T-helper 2 cell treated with Interferon-gamma antibody and Interleukin-4, amounts not matched to agents 100 ng/mL and 5 ng/mL, for 36 hours (primary cell): ENCODE measurements around the gene TSPAN9. TPM values are rescaled to one million over a fixed set of nuclear protein-coding genes. Genes with fewer than 3 reads are reported as not detected.

Experiments
- intact Hi-C: fragments of 100-400 bp; cut with micrococcal nuclease; formaldehyde crosslinking; loops from one replicate; pipeline ENCODE4 v1.15.1; 2023
- total RNA-seq: library from RNA; stranded (reverse); gene quantifications from 2 replicates; pipeline ENCODE4 v1.2.3, GENCODE V29; 2022

TSPAN9 gene
- total RNA-seq, 1 donor from 2014 or later, result not detected

DNA sequence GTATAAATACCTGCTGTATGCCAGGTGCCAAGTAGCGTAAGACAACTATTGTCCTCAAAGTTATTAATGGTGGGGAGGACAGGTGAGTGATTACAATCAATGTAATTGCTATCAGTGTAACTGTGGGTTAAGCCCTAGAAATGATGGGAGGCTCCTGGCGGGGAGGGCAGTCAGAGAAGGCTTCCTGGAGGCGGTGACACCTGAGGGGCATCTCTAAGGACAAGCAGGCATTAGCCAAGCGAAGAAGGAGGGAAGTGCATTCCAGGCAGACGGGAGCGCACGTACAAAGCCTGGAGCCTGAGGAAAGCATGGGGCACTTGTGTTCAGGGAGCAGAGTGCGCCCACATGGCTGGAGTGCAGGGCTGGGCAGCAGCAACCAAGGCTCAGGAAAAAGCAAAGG, 230.9 kb downstream of the TSPAN9 start:
- intact Hi-C loops, result loop anchor here (10.0 kb wide), 1 partner anchor 337 kb away; no protein-coding TSS in a partner anchor

DNA sequence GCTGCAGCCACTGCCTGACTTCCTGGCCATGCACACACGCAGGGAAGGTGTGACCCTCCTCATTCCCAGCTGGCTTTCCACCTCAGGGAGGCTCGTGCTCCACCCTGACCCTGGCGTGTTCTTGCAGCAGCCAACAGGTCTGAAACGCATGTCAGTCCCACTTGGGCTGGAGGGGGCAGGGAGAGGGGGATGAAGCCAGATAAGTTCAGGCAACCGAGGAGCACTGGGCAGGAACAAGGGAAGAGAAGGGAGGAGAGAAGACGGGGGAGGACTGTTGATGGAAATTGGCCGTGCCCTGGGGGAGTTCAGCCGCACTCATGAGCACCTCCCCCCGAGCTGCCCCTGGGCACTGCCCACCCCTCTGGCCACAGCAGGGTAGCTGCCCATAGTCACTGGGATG, 231.4 kb downstream of the TSPAN9 start:
- intact Hi-C loops, result loop anchor here (10.0 kb wide), 1 partner anchor 336 kb away; no protein-coding TSS in a partner anchor

- intact Hi-C loops, result loop anchor here (10.0 kb wide), 1 partner anchor 335 kb away; no protein-coding TSS in a partner anchor
Observed at GRCh38 chr12:3309805-3310204, 232.6 kb downstream of the TSPAN9 start.

DNA sequence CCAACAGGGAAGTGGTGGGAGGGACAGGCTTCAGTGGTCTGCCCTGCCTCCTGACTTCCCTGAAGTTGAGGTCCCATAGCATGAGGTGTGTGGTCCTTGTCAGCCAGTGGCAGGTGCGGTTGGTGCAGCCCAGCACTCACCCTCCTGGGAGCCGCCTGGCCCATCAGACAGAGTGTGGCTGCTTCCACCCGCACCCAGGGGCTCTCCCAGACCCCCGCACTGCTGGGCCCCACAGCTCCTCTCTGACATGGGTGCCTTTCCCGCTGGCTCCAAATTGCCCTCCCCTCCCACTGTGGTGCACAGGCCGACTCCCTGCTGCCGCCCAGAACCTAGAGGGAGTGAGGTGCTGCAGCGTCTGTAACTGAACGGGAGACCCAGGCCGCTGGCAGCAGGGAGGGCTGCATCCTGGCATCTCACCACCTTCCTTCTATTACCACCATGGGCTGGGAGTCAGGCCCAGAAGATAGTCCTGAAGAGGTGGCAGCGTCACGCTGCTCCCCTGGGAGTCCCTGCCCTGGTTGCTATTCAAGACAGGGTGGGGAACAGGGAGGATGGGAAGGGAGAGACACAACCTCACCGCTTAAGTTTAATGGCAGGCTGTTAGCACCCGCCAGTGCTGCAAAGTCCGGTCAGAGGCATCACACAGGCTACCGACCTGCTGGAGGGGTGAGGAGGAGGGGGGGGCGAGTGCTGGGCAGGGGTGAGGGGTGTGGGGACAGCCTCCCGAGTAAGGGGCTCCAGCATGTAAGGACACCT, 233.3 kb downstream of the TSPAN9 start:
- intact Hi-C loops, result no loop called here

GRCh38 chr12:3311027-3311402, 233.8 kb downstream of the TSPAN9 start:
- intact Hi-C loops, result no loop called here

GRCh38 chr12:3311491-3312103, 234.4 kb downstream of the TSPAN9 start:
- intact Hi-C loops, result no loop called here

DNA sequence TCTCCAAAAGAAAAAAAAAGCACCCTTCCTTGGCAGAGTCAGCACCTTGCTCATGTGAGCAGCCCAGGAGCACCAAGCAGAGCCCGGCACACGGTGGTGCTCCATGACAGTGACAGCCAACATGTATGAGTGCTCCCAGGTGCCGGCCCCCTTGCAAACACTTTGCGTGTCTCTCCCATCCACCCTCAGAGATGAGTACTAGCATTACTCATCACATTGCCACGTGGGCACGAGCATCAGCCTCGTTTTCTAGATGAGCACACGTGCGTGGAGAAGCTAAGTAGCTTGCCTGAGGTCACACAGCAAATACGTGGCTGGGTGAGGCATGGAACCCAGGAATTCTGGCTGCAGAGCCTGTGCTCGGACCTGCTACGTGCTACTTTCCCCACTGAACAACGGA, 235.9 kb downstream of the TSPAN9 start:
- intact Hi-C loops, result no loop called here

- intact Hi-C loops, result no loop called here
Observed at GRCh38 chr12:3313675-3314663, 236.8 kb downstream of the TSPAN9 start.

DNA sequence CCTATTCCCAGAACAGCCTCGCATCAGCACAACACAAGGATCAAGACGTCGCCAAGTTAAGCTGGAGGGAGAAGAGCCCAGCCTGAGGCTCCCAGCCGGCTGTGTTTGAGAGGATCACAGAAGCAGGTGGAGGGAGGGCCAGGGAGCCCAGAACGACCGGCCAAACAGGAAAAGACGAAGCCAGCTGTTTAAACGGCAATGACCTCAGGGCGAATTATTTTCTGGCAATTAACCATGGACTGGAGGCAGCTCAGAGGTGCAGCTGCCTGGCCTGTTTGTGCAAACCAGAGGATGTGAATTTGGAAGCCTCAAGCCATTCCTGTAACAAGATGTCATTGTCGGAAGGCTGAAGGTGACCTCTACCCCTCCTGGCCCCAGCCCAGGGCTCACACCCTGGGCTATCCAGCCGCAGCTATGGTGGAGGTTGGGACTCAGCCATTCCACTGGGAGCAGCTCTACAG, 238.1 kb downstream of the TSPAN9 start:
- intact Hi-C loops, result no loop called here

- intact Hi-C loops, result no loop called here
Observed at GRCh38 chr12:3316776-3317480, 239.7 kb downstream of the TSPAN9 start.

DNA sequence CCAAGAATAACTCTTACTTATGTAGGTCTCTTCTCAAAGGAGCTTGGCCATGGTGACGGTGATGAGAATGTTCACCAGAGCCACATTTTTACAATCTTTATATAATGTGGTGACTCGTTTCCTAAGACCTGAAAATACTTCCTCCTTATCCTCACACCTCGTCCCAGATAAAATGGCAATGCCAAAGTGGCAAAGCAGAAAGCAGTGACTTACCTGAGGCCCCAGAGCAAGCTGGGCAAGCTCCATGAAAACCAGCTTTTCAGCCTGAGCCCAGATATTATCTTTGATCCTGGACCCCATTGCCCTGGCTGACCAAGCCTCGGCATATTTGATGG, 240.3 kb downstream of the TSPAN9 start:
- intact Hi-C loops, result no loop called here

DNA sequence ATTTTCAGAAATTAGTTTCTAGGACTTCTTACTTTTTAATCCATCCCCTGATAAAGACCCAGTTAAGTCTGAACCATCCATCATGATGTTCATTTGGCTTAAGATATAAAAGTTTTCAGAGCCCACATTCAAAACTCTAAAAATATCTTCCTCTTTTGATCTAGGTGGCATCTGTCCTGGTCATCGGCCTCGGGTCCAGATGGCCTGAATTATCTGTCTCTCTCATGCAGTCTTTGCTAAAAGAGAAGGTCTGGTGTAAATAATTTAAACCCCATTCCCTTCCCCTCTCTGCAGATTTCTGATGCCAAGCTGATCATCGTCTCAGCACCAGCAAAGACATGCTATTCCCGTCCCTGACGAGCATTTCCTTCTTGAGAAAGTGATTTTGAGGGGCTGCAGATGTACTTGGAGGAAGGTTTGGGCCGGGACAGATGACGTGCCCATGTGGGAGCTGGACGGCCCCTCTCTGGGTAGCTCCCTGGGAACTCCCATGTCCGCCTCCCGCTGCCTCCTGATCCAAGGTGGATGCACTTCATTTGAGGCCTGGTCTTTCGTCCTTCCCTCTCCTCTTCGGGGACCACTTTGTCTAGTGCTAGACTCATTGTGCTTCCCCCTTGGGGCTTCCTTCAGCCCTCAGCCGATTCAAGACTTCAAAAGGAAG, 240.8 kb downstream of the TSPAN9 start:
- intact Hi-C loops, result no loop called here

- intact Hi-C loops, result no loop called here
Observed at GRCh38 chr12:3319723-3320492, 242.7 kb downstream of the TSPAN9 start.

DNA sequence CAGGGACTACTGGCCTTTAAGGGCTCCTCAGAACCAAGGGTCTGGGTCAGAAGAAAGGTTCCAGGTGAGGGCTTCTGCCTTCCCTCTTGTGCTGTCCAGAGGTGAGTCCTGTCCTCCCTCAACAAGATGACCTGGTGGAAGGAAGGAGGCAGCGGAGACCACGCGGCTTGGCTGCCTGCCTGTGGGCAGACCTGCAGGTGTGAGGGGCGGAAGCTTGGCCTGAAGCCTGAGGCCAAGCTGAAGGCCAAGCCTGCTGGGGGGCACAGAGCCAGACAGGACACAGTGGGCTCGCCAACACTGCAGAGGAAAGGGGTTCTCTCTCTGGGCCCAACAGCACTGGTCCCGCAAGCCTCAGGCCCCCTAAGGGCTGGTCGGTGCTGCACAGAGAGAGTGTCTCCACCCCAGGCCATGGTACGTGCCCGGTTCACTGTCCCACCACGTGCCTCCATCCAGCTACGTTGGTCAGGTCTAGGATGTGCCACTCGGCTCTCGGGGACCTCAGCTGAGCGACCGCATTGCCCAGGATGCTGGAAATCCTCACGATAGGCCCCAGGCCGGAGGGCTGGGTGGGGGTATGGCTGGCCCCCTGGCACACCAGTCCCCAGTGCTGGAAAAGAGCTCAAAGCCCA, 243.8 kb downstream of the TSPAN9 start:
- intact Hi-C loops, result no loop called here

- intact Hi-C loops, result no loop called here
Observed at GRCh38 chr12:3321881-3322280, 244.7 kb downstream of the TSPAN9 start.

- intact Hi-C loops, result no loop called here
Observed at GRCh38 chr12:3323002-3323685, 246.0 kb downstream of the TSPAN9 start.

DNA sequence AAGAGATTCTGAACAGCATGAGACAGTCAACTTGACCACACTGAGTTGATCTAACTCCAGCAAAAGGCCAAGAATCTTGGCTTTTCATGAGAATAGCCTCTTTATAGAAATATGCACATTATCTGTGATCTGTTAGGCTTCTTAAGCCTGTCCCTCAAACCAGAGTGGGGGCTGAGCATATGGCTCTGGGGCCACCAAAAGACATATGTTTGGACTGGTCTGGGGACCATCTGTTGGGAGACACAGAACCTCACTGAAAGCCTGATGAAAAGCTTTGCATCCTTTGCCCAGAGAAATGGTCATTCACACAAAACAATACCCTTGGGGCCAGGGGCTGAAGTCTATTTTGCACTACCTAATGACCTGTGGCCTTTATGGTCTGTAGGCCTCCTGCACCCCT, 248.6 kb downstream of the TSPAN9 start:
- intact Hi-C loops, result no loop called here

- intact Hi-C loops, result no loop called here
Observed at GRCh38 chr12:3326156-3326849, 249.1 kb downstream of the TSPAN9 start.
